HTR-8/SVneo (cell line): ENCODE data around the gene PUSL1.

Experiments
- DNase-seq: peaks from one replicate; pipeline ENCODE4 v3.0.0; 2011; ENCODE audit warnings: low spot score, mixed read lengths; ENCODE audit not compliant: insufficient read length
- FAIRE-seq: peaks from 2 replicates; lab custom pipeline; 2011; peaks lifted over from hg19 to GRCh38; lab: Jason Lieb, UNC

The PUSL1 gene

DNA sequence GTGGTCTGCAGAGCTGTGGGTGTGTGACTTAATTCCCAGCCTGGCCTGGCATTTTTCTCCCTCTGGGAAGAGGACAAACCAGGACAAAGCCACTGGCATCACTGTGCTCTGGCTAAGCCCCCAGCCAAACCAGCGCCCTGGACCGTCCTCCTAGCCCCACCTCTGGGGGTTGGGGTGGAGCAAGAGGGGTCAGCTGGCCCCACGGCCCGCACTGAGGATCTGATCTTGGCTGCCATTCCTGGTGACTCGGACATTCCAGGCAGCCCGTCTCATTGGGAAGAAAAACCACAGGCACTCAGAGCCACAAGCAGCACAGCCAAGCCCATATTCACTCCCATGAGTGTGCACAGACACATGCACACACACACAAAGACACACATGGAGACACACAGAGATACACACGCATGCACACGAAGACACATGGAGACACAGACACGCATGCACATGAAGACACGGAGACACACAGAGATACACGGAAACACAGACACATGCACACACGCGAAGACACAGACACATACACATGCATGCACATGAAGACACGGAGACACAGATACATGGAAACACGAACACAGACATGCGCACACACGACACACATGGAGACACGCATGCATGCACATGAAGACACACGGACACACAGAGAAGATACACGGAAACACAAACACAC lies 52.2 kb downstream of the PUSL1 start:
- FAIRE-seq (peak; percentile 95), DNase-seq (peak; percentile 85)
